Esophagus squamous epithelium (tissue), 4 donors: ENCODE results near the gene CA10.

ENCODE experiments used
- CTCF ChIP-seq, 6 experiments: fragments of 450-650 bp in 4 of 6; fragments of 200-600 bp in 2 of 6; sonication (generic) in 2 of 6; IDR thresholded peaks; one replicate each; pipeline ENCODE4 v1.5.1; 2016 to 2019; ENCODE audit warnings: antibody characterized with exemption in 6 of 6, mild to moderate bottlenecking in 4 of 6, moderate library complexity in 4 of 6
- POLR2A ChIP-seq, 4 donors: fragments of 450-650 bp; IDR thresholded peaks; one replicate each; pipeline ENCODE4 v1.6.1; 2017; ENCODE audit warnings: antibody characterized with exemption in 4 of 4, mild to moderate bottlenecking in 4 of 4, moderate library complexity in 3 of 4

DNA sequence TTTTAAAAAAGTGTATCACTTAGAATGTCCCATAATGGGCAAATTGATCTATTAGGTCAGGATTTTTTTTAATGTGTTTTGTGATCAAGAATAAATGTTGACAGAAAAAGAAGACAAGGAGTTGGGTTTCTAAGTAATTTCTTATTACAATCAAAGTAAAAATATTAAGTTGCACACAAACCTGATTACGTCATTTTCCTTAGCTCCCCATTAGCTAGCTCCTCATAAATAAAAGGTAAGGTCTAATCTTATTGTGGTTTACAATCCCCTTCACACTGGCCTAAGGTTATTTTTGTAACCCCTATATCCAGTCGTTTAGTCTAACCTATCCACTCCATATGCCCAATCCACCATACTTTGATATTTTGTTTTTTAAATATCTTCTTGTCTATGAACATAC, 7.6 kb downstream of the CA10 start:
- TF ChIP-seq CTCF (IDR thresholded peaks at IDR 0.05) = no peak
- no peak for TF ChIP-seq POLR2A (IDR thresholded peaks at IDR 0.05)
